ENCODE data around the gene FAM107B. TPM values are rescaled to one million over a fixed set of nuclear protein-coding genes. Genes with fewer than 3 reads are reported as not detected.

Gene FAM107B
- total RNA-seq, 1 donor from 2014 or later = 40.7 TPM

- Mint-ChIP-seq H3K27me3 (ENCODE audit: unreplicated experiment) (no peaks in the 10 kb centered on the region), H3K4me3 (ENCODE audit: unreplicated experiment) (no peak overlapping the region), H3K9me3 (ENCODE audit: unreplicated experiment) (no peaks in the 10 kb centered on the region), H3K36me3 (ENCODE audit: unreplicated experiment) (peaks cover 20% of the 10 kb centered on the region), H3K27ac (ENCODE audit: unreplicated experiment) (no peak overlapping the region), H3K4me1 (ENCODE audit: unreplicated experiment) (peaks cover 27% of the 10 kb centered on the region)
- no peak for DNase-seq (ENCODE audit: extremely low spot score, unreplicated experiment)
- TF ChIP-seq, protein P1, sequence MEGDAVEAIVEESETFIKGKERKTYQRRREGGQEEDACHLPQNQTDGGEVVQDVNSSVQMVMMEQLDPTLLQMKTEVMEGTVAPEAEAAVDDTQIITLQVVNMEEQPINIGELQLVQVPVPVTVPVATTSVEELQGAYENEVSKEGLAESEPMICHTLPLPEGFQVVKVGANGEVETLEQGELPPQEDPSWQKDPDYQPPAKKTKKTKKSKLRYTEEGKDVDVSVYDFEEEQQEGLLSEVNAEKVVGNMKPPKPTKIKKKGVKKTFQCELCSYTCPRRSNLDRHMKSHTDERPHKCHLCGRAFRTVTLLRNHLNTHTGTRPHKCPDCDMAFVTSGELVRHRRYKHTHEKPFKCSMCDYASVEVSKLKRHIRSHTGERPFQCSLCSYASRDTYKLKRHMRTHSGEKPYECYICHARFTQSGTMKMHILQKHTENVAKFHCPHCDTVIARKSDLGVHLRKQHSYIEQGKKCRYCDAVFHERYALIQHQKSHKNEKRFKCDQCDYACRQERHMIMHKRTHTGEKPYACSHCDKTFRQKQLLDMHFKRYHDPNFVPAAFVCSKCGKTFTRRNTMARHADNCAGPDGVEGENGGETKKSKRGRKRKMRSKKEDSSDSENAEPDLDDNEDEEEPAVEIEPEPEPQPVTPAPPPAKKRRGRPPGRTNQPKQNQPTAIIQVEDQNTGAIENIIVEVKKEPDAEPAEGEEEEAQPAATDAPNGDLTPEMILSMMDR (IDR thresholded peaks at IDR 0.05) = no peak
These were observed 228.9 kb downstream of the FAM107B start for GRCh38 chr10:14545827-14546226.

GRCh38 chr10:14543904-14544210, 230.8 kb downstream of the FAM107B start:
- H3K36me3 Mint-ChIP-seq (ENCODE audit: unreplicated experiment) = peaks cover 27% of the 10 kb centered on the region
- TF ChIP-seq, protein P1 (IDR thresholded peaks at IDR 0.05) = no peak
- H3K27me3 Mint-ChIP-seq (ENCODE audit: unreplicated experiment) = no peaks in the 10 kb centered on the region
- no peak for DNase-seq (ENCODE audit: extremely low spot score, unreplicated experiment)
- peaks cover 32% of the 10 kb centered on the region for H3K4me1 Mint-ChIP-seq (ENCODE audit: unreplicated experiment)
- H3K27ac Mint-ChIP-seq (ENCODE audit: unreplicated experiment) = no peak overlapping the region
- no peaks in the 10 kb centered on the region for H3K9me3 Mint-ChIP-seq (ENCODE audit: unreplicated experiment)
- no peak overlapping the region for H3K4me3 Mint-ChIP-seq (ENCODE audit: unreplicated experiment)

DNA sequence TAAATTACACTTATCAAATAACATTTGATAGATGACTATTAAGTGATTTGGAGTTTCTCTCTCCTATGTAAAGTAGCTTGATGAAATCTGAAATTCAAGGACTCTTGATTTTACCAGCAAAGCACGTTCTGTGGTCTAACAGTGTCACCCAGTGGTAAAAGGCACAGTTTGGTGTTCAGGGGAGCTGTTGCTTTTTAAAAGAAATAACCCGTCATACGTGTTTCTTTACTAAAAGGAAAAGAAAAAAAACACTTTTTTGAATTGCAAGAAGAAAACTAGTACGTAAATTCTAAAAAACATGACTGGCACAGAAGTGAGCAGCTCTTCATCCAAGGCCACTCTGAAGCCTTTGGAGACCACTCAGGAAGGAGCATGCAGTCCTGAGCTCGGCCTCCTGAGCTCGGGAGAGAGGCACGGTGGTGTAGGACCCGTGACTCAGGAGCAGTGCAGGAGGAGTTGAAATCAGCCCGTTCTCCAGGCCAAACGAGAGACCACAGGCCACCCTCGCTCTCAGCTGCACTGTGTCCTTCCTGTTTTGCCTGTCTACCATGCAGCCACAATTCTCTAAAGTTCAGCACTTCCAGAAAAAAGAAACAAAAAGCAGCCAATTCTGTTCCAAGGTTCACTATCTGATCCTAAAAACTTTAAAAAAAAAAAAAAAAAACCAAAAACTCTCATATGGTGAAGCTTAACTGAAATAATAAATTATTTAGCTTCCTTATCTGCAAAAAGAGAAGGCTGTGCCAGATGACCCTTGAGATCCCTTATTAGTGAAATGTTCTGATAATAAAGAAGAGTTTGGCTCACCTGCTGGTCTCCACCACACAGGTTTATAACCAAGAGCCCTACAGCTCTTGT, 231.4 kb downstream of the FAM107B start:
- Mint-ChIP-seq H3K36me3 (ENCODE audit: unreplicated experiment) (peaks cover 27% of the 10 kb centered on the region), H3K27ac (ENCODE audit: unreplicated experiment) (no peak overlapping the region), H3K9me3 (ENCODE audit: unreplicated experiment) (no peaks in the 10 kb centered on the region), H3K27me3 (ENCODE audit: unreplicated experiment) (no peaks in the 10 kb centered on the region), H3K4me1 (ENCODE audit: unreplicated experiment) (peaks cover 32% of the 10 kb centered on the region), H3K4me3 (ENCODE audit: unreplicated experiment) (no peak overlapping the region)
- TF ChIP-seq, protein P1 (IDR thresholded peaks at IDR 0.05) = peak; percentile 53
- no peak for DNase-seq (ENCODE audit: extremely low spot score, unreplicated experiment)

DNA sequence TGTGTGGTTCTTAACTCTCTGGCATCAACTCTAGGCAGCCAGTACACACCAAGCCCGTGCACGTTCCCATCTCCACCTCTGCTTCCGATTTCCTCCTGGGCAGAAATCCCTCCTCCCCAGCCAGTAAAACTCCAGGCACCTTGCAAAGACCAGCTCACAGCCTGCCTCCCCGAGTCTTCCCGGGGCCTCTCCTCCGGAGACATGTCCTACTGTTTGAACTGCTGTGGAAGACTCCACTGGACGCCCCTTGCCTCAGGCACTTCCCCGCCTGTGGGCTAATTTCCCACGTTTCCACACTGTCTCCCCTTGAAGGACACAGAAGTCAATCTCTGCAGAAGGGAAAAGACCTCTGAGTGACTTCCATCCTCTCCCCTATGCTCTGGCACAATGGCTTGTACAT, 233.3 kb downstream of the FAM107B start:
- Mint-ChIP-seq H3K9me3 (ENCODE audit: unreplicated experiment) (no peaks in the 10 kb centered on the region), H3K4me3 (ENCODE audit: unreplicated experiment) (no peak overlapping the region), H3K36me3 (ENCODE audit: unreplicated experiment) (peaks cover 20% of the 10 kb centered on the region), H3K27me3 (ENCODE audit: unreplicated experiment) (no peaks in the 10 kb centered on the region), H3K27ac (ENCODE audit: unreplicated experiment) (no peak overlapping the region), H3K4me1 (ENCODE audit: unreplicated experiment) (peaks cover 27% of the 10 kb centered on the region)
- DNase-seq (ENCODE audit: extremely low spot score, unreplicated experiment) = no peak
- TF ChIP-seq, protein P1 (IDR thresholded peaks at IDR 0.05) = no peak

- Mint-ChIP-seq H3K27me3 (ENCODE audit: unreplicated experiment) (no peaks in the 10 kb centered on the region), H3K27ac (ENCODE audit: unreplicated experiment) (no peak overlapping the region), H3K4me3 (ENCODE audit: unreplicated experiment) (no peak overlapping the region), H3K9me3 (ENCODE audit: unreplicated experiment) (no peaks in the 10 kb centered on the region), H3K36me3 (ENCODE audit: unreplicated experiment) (peaks cover 20% of the 10 kb centered on the region), H3K4me1 (ENCODE audit: unreplicated experiment) (peaks cover 20% of the 10 kb centered on the region)
- TF ChIP-seq, protein P1 (IDR thresholded peaks at IDR 0.05) = no peak
- no peak for DNase-seq (ENCODE audit: extremely low spot score, unreplicated experiment)
These were observed 234.1 kb downstream of the FAM107B start for GRCh38 chr10:14540611-14541010.
